ENCODE results near the gene MSL3. TPM values are rescaled to one million over a fixed set of nuclear protein-coding genes. Genes with fewer than 3 reads are reported as not detected.
A peak's percentile ranks its signal among the peaks of the same experiment; 100 is the strongest.

Gene MSL3
- total RNA-seq, 2 donors from 2014 or later: 10.5 to 11.2 TPM

- H3K4me1 ChIP-seq: no peaks in the 10 kb centered on the region
- no peaks in the 10 kb centered on the region for H3K36me3 ChIP-seq (replicated peaks in 1 of 2; ENCODE audit: insufficient read depth in 1 of 2, low read depth in 2 of 2)
- ATAC-seq: no peak
- H3K4me3 ChIP-seq: no peak overlapping the region
- no peak for DNase-seq
- H3K9me3 ChIP-seq: no peaks in the 10 kb centered on the region
- H3K27me3 ChIP-seq: no peaks in the 10 kb centered on the region
- intact Hi-C loops (cut with DNase I): no loop called here
- TF ChIP-seq, protein P1, sequence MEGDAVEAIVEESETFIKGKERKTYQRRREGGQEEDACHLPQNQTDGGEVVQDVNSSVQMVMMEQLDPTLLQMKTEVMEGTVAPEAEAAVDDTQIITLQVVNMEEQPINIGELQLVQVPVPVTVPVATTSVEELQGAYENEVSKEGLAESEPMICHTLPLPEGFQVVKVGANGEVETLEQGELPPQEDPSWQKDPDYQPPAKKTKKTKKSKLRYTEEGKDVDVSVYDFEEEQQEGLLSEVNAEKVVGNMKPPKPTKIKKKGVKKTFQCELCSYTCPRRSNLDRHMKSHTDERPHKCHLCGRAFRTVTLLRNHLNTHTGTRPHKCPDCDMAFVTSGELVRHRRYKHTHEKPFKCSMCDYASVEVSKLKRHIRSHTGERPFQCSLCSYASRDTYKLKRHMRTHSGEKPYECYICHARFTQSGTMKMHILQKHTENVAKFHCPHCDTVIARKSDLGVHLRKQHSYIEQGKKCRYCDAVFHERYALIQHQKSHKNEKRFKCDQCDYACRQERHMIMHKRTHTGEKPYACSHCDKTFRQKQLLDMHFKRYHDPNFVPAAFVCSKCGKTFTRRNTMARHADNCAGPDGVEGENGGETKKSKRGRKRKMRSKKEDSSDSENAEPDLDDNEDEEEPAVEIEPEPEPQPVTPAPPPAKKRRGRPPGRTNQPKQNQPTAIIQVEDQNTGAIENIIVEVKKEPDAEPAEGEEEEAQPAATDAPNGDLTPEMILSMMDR (IDR thresholded peaks at IDR 0.05): no peak
- TF ChIP-seq POLR2A (IDR thresholded peaks at IDR 0.05): no peak
- 16 to 20% methylated on average over 5 of the region's 5 CpGs for WGBS, 2 donors
- H3K27ac ChIP-seq: no peak overlapping the region
Observed at GRCh38 chrX:11786862-11787261, 28.8 kb downstream of the MSL3 start.

DNA sequence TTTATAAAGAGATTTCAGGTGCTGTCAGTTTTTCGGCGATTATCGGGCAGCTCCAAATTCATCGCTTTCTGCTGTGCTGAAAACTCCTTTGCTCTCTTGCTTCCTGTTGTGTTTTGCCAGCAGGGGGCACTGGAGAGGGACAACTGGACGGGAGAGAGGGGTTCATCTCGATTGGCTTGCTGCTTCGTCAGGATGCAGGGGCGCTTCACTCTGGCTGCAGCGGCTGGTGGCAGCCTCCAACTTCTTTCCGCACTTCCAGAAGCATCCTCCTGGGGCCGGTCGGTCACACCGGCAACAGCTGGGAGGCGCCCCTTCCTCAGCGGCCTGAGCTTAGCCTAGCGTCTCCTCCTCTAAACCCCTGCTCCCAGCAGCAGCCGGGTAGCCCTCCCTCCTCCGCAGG lies 29.5 kb downstream of the MSL3 start:
- intact Hi-C loops (cut with DNase I): no loop called here
- Histone ChIP-seq H3K36me3 (replicated peaks in 1 of 2; ENCODE audit: insufficient read depth in 1 of 2, low read depth in 2 of 2) (no peaks in the 10 kb centered on the region), H3K27me3 (no peaks in the 10 kb centered on the region), H3K9me3 (no peaks in the 10 kb centered on the region), H3K4me3 (no peak overlapping the region), H3K27ac (no peak overlapping the region), H3K4me1 (no peaks in the 10 kb centered on the region)
- DNase-seq: peak; percentile 41 to 65 (median 52)
- 13 to 14% methylated on average over 10 to 17 of the region's 18 CpGs for WGBS, 2 donors
- TF ChIP-seq, protein P1 (IDR thresholded peaks at IDR 0.05): peak in 6 of 7 experiments; percentile 15 to 38 (median 31)
- no peak for TF ChIP-seq POLR2A (IDR thresholded peaks at IDR 0.05)
- ATAC-seq: peak; percentile 53

GRCh38 chrX:11789809-11790208 lies 31.8 kb downstream of the MSL3 start:
- 68 to 71% methylated on average over 1 of the region's 1 CpG for WGBS, 2 donors
- no peak overlapping the region for H3K4me3 ChIP-seq
- intact Hi-C loops (cut with DNase I): no loop called here
- H3K27me3 ChIP-seq: no peaks in the 10 kb centered on the region
- H3K27ac ChIP-seq: no peak overlapping the region
- H3K9me3 ChIP-seq: no peaks in the 10 kb centered on the region
- TF ChIP-seq, protein P1 (IDR thresholded peaks at IDR 0.05): no peak
- TF ChIP-seq POLR2A (IDR thresholded peaks at IDR 0.05): no peak
- DNase-seq (no peak), ATAC-seq (no peak)
- no peaks in the 10 kb centered on the region for H3K4me1 ChIP-seq
- H3K36me3 ChIP-seq (replicated peaks in 1 of 2; ENCODE audit: insufficient read depth in 1 of 2, low read depth in 2 of 2): no peaks in the 10 kb centered on the region

DNA sequence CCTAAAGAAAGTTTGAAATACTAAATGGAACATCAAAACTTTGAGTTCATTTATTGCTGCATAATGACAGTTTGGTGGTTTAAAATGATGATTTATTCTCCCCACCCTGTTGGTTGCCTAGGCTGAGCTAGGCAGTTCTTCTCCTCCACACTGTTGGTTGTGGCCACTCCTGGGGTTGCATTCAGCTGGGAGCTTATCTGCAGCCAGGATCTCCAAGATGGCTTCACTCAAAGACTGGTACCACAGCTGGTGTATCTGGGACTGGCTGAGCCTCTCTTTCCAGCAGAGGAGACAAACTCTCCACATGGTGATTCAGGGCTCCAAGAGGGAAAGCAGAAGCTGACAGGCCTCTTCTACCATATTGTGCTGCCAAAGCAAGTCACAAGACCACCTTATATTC lies 33.1 kb downstream of the MSL3 start:
- no peaks in the 10 kb centered on the region for H3K9me3 ChIP-seq
- H3K27me3 ChIP-seq: no peaks in the 10 kb centered on the region
- no peak for TF ChIP-seq POLR2A (IDR thresholded peaks at IDR 0.05)
- TF ChIP-seq, protein P1 (IDR thresholded peaks at IDR 0.05): no peak
- H3K4me1 ChIP-seq: no peaks in the 10 kb centered on the region
- ATAC-seq: no peak
- no peak overlapping the region for H3K4me3 ChIP-seq
- no peak for DNase-seq
- no peak overlapping the region for H3K27ac ChIP-seq
- no peaks in the 10 kb centered on the region for H3K36me3 ChIP-seq (replicated peaks in 1 of 2; ENCODE audit: insufficient read depth in 1 of 2, low read depth in 2 of 2)
- intact Hi-C loops (cut with DNase I): no loop called here

GRCh38 chrX:11791537-11791936 lies 33.5 kb downstream of the MSL3 start:
- WGBS, 2 donors: 75 to 92% methylated on average over 1 of the region's 1 CpG
- DNase-seq (no peak), ATAC-seq (no peak)
- H3K27me3 ChIP-seq: no peaks in the 10 kb centered on the region
- no peak overlapping the region for H3K27ac ChIP-seq
- TF ChIP-seq, protein P1 (IDR thresholded peaks at IDR 0.05): no peak
- no peak for TF ChIP-seq POLR2A (IDR thresholded peaks at IDR 0.05)
- intact Hi-C loops (cut with DNase I): no loop called here
- H3K9me3 ChIP-seq: no peaks in the 10 kb centered on the region
- H3K4me3 ChIP-seq: no peak overlapping the region
- no peaks in the 10 kb centered on the region for H3K36me3 ChIP-seq (replicated peaks in 1 of 2; ENCODE audit: insufficient read depth in 1 of 2, low read depth in 2 of 2)
- H3K4me1 ChIP-seq: no peaks in the 10 kb centered on the region
